ENCODE measurements around the gene CFAP46. TPM values are rescaled to one million over a fixed set of nuclear protein-coding genes. Genes with fewer than 3 reads are reported as not detected.

Gene CFAP46
- total and polyA plus RNA-seq, 9 of the 15 experiments (the other 6 are each of a cell fraction or from before 2014, with no cell fraction given), result not detected

- CTCF ChIA-PET (ENCODE audit: low intra/inter-chr PET ratio), result no interaction called here
- 0% methylated on average over 13 of the region's 19 CpGs for WGBS (ENCODE audit: insufficient coverage, low coverage, missing lambda C conversion rate)
- no TSS peak for BruUV-seq (replicated peaks)
- Histone ChIP-seq H3K4me1 (replicated peaks in 1 of 2; ENCODE audit: control insufficient read depth in 2 of 2, insufficient read depth in 2 of 2, low read length in 2 of 2) (peaks cover 0 to 8% of the 10 kb centered on the region in 2 experiments; a peak in 2 of 5 replicates), H3K27ac (ENCODE audit: extremely low read depth, low read depth, low read length) (no peak overlapping the region), H3K4me3 (no peak overlapping the region), H3K4me2 (ENCODE audit: insufficient read depth, low read length) (no peak overlapping the region), H3K9ac (ENCODE audit: insufficient read depth in 1 of 2, low read depth in 2 of 2, low read length in 2 of 2) (no peak overlapping the region), H3K27me3 (ENCODE audit: control insufficient read depth in 2 of 2, insufficient read depth in 2 of 2, low read length in 2 of 2) (peaks cover 0 to 59% of the 10 kb centered on the region in 2 experiments; a peak in 2 of 5 replicates), H3K9me1 (ENCODE audit: control insufficient read depth, insufficient read depth, low read length) (no peaks in the 10 kb centered on the region), H2AFZ (ENCODE audit: low read depth, low read length) (no peak overlapping the region), H3K9me3 (replicated peaks; ENCODE audit: control insufficient read depth, insufficient read depth, low read depth, low read length) (no peaks in the 10 kb centered on the region), H3K79me2 (ENCODE audit: control insufficient read depth, insufficient read depth, low read length) (no peaks in the 10 kb centered on the region), H4K20me1 (replicated peaks; ENCODE audit: control insufficient read depth, insufficient read depth, low read length) (no peaks in the 10 kb centered on the region), H3K36me3 (ENCODE audit: control insufficient read depth, insufficient read depth, low read length) (no peaks in the 10 kb centered on the region)
- DNase-seq (ENCODE audit: extremely low read depth in 1 of 4, low spot score in 3 of 4) (no peak), FAIRE-seq (no peak), ATAC-seq (no peak)
- POLR2A ChIA-PET, result no interaction called here
- intact Hi-C loops (cut with micrococcal nuclease) (no loop called here), in situ Hi-C loops (cut with MboI) (no loop called here)
- TF ChIP-seq RAD51 (IDR thresholded peaks at IDR 0.05; ENCODE audit: borderline replicate concordance, low read depth) (no peak), IFI16 (CRISPR knock-in tag; IDR thresholded peaks at IDR 0.05) (no peak)
These were observed 17.7 kb upstream of the CFAP46 start for GRCh38 chr10:132960071-132960472.

- H3K36me3 ChIP-seq (ENCODE audit: control insufficient read depth, insufficient read depth, low read length), result no peaks in the 10 kb centered on the region
- no peak overlapping the region for H3K27ac ChIP-seq (ENCODE audit: extremely low read depth, low read depth, low read length)
- H4K20me1 ChIP-seq (replicated peaks; ENCODE audit: control insufficient read depth, insufficient read depth, low read length), result no peaks in the 10 kb centered on the region
- 3% methylated on average over 5 of the region's 8 CpGs for WGBS (ENCODE audit: insufficient coverage, low coverage, missing lambda C conversion rate)
- in situ Hi-C loops (cut with MboI) (no loop called here), intact Hi-C loops (cut with micrococcal nuclease) (no loop called here)
- no TSS peak for BruUV-seq (replicated peaks)
- ChIA-PET POLR2A (no interaction called here), CTCF (ENCODE audit: low intra/inter-chr PET ratio) (no interaction called here)
- no peaks in the 10 kb centered on the region for H3K79me2 ChIP-seq (ENCODE audit: control insufficient read depth, insufficient read depth, low read length)
- peaks cover 0 to 4% of the 10 kb centered on the region in 2 experiments; a peak in 2 of 5 replicates for H3K4me1 ChIP-seq (replicated peaks in 1 of 2; ENCODE audit: control insufficient read depth in 2 of 2, insufficient read depth in 2 of 2, low read length in 2 of 2)
- no peak for FAIRE-seq
- no peak overlapping the region for H3K9ac ChIP-seq (ENCODE audit: insufficient read depth in 1 of 2, low read depth in 2 of 2, low read length in 2 of 2)
- peaks cover 0 to 54% of the 10 kb centered on the region in 2 experiments; a peak in 2 of 5 replicates for H3K27me3 ChIP-seq (ENCODE audit: control insufficient read depth in 2 of 2, insufficient read depth in 2 of 2, low read length in 2 of 2)
- no peak overlapping the region for H2AFZ ChIP-seq (ENCODE audit: low read depth, low read length)
- no peaks in the 10 kb centered on the region for H3K9me1 ChIP-seq (ENCODE audit: control insufficient read depth, insufficient read depth, low read length)
- ATAC-seq, result no peak
- H3K4me2 ChIP-seq (ENCODE audit: insufficient read depth, low read length), result no peak overlapping the region
- H3K4me3 ChIP-seq, result no peak overlapping the region
- H3K9me3 ChIP-seq (replicated peaks; ENCODE audit: control insufficient read depth, insufficient read depth, low read depth, low read length), result no peaks in the 10 kb centered on the region
- no peak for DNase-seq (ENCODE audit: extremely low read depth in 1 of 4, low spot score in 3 of 4)
- no peak for TF ChIP-seq SNRNP70 (optimal IDR thresholded peaks at IDR 0.05; ENCODE audit: low read depth, low read length)
- TF ChIP-seq TCF15 (CRISPR knock-in tag; IDR thresholded peaks at IDR 0.05), result no peak
- no peak for TF ChIP-seq HMGXB4 (CRISPR knock-in tag; IDR thresholded peaks at IDR 0.05)
- TF ChIP-seq CC2D1A (IDR thresholded peaks at IDR 0.05), result no peak
- TF ChIP-seq RNF2 (IDR thresholded peaks at IDR 0.05), result no peak
- TF ChIP-seq CHD2 (IDR thresholded peaks at IDR 0.05; ENCODE audit: low read depth, low read length), result no peak
- TF ChIP-seq MAZ (CRISPR knock-in tag; conservative IDR thresholded peaks at IDR 0.05 in 1 of 2, IDR thresholded peaks at IDR 0.05 in 1 of 2), result no peak
- TF ChIP-seq PRPF4 (IDR thresholded peaks at IDR 0.05; ENCODE audit: insufficient read depth, low read depth, low read length, poor library complexity, severe bottlenecking), result no peak
- no peak for TF ChIP-seq ARID3B (CRISPR knock-in tag; IDR thresholded peaks at IDR 0.05; ENCODE audit: borderline replicate concordance)
- TF ChIP-seq POLR3A (IDR thresholded peaks at IDR 0.05; ENCODE audit: borderline replicate concordance, extremely low read depth, insufficient read depth, insufficient read length), result no peak
- no peak for TF ChIP-seq KDM1A (IDR thresholded peaks at IDR 0.05)
These were observed 17.2 kb upstream of the CFAP46 start for GRCh38 chr10:132959559-132959961.
